Ishikawa (cell line): Measurements from ENCODE around the gene CHD9.

Experiments
- CEBPB ChIP-seq: IDR thresholded peaks from 2 replicates; pipeline ENCODE4 v1.6.1; 2012
- CREB1 ChIP-seq: IDR thresholded peaks from 2 replicates; pipeline ENCODE4 v1.6.1; 2012; ENCODE audit warnings: low read depth
- EGR1 ChIP-seq: IDR thresholded peaks from 2 replicates; pipeline ENCODE4 v1.6.1; 2012
- EP300 ChIP-seq: IDR thresholded peaks from 2 replicates; pipeline ENCODE4 v1.6.1; 2012; ENCODE audit warnings: borderline replicate concordance
- FOXM1 ChIP-seq: IDR thresholded peaks from 2 replicates; pipeline ENCODE4 v1.6.1; 2012; ENCODE audit warnings: low read depth, borderline replicate concordance
- MAX ChIP-seq: IDR thresholded peaks from 2 replicates; pipeline ENCODE4 v1.6.1; 2012
- NFIC ChIP-seq: IDR thresholded peaks from 2 replicates; pipeline ENCODE4 v1.6.1; 2012
- RAD21 ChIP-seq: IDR thresholded peaks from 2 replicates; pipeline ENCODE4 v1.6.1; 2012; ENCODE audit warnings: low read depth
- TAF1 ChIP-seq: IDR thresholded peaks from 2 replicates; pipeline ENCODE4 v1.6.1; 2012; ENCODE audit warnings: low read depth, mild to moderate bottlenecking
- TCF12 ChIP-seq: IDR thresholded peaks from 2 replicates; pipeline ENCODE4 v1.6.1; 2012; ENCODE audit warnings: low read depth
- TEAD4 ChIP-seq: IDR thresholded peaks from 2 replicates; pipeline ENCODE4 v1.6.1; 2012
- USF1 ChIP-seq: IDR thresholded peaks from 2 replicates; pipeline ENCODE4 v1.6.1; 2012
- YY1 ChIP-seq: IDR thresholded peaks from 2 replicates; pipeline ENCODE4 v1.6.1; 2012; ENCODE audit warnings: low read depth
- ZBTB7A ChIP-seq: IDR thresholded peaks from 2 replicates; pipeline ENCODE4 v1.6.1; 2012; ENCODE audit warnings: low read depth
- TF ChIP-seq, protein P1 (sequence below): IDR thresholded peaks from 2 replicates; pipeline ENCODE4 v1.6.1; 2012; ENCODE audit warnings: low read depth, mild to moderate bottlenecking

CHD9 gene

GRCh38 chr16:53053967-53054669 lies 673 bp upstream of the CHD9 start:
- TF ChIP-seq EP300, result no peak

GRCh38 chr16:53055541-53056391 lies 975 bp downstream of the CHD9 start:
- no peak for TF ChIP-seq CEBPB
- no peak for TF ChIP-seq EP300
- no peak for TF ChIP-seq NFIC
- TF ChIP-seq, protein P1, sequence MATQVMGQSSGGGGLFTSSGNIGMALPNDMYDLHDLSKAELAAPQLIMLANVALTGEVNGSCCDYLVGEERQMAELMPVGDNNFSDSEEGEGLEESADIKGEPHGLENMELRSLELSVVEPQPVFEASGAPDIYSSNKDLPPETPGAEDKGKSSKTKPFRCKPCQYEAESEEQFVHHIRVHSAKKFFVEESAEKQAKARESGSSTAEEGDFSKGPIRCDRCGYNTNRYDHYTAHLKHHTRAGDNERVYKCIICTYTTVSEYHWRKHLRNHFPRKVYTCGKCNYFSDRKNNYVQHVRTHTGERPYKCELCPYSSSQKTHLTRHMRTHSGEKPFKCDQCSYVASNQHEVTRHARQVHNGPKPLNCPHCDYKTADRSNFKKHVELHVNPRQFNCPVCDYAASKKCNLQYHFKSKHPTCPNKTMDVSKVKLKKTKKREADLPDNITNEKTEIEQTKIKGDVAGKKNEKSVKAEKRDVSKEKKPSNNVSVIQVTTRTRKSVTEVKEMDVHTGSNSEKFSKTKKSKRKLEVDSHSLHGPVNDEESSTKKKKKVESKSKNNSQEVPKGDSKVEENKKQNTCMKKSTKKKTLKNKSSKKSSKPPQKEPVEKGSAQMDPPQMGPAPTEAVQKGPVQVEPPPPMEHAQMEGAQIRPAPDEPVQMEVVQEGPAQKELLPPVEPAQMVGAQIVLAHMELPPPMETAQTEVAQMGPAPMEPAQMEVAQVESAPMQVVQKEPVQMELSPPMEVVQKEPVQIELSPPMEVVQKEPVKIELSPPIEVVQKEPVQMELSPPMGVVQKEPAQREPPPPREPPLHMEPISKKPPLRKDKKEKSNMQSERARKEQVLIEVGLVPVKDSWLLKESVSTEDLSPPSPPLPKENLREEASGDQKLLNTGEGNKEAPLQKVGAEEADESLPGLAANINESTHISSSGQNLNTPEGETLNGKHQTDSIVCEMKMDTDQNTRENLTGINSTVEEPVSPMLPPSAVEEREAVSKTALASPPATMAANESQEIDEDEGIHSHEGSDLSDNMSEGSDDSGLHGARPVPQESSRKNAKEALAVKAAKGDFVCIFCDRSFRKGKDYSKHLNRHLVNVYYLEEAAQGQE, result no peak
- TF ChIP-seq TAF1, result no peak
- TF ChIP-seq TCF12, result no peak
- TF ChIP-seq YY1, result no peak
- no peak for TF ChIP-seq ZBTB7A
- no peak for TF ChIP-seq CREB1
- TF ChIP-seq RAD21, result no peak
- TF ChIP-seq EGR1, result no peak

DNA sequence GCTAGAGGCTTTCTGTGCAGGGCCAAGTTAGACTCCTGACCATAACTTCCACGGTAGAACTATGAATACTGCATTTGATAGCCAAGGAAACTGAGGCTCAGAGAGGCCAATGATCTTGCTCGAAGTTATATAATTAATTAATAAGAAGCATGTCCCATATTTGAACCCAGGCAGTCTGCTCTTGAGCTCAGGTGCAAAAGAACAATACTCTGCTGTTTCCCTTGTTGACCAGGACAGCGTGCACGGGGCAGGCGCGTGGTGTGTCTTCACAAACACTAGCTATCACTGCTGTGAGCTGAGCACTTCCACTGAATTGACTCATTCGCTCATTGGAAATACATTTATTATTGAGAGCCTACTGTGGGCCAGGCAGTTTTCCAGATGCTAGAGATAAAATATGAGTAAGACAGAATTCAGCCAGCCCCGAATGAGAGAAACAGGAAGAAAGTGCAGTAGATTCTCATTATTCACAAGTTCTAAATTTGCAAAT lies 1.6 kb downstream of the CHD9 start:
- no peak for TF ChIP-seq CEBPB
- TF ChIP-seq RAD21, result no peak
- TF ChIP-seq TAF1, result no peak
- TF ChIP-seq ZBTB7A, result no peak
- TF ChIP-seq NFIC, result no peak
- TF ChIP-seq TCF12, result no peak
- TF ChIP-seq USF1, result no peak
- no peak for TF ChIP-seq YY1
- TF ChIP-seq FOXM1, result no peak

GRCh38 chr16:53057658-53058057 lies 2.9 kb downstream of the CHD9 start:
- TF ChIP-seq CEBPB (no peak), TEAD4 (no peak), TAF1 (no peak)

DNA sequence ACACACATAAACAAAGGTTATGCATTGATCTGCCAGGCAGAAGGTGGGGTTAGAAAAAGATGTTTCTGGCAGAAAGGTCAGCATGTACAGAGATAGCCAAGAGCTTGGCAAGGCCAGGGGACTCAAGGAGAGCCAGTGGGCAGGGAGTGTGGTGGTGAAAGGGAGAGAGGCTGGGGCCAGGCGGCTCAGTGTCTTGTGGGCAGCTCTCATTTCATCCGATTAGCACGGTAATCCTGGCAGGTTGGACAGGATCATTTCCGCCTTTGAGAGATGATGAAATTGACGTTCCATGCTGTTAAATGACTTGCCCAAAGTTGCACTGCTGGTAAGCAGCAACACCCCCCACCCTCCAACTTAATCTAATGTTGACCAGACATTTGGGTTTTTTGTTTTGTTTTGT lies 3.6 kb downstream of the CHD9 start:
- TF ChIP-seq EP300 (no peak), FOXM1 (no peak)

DNA sequence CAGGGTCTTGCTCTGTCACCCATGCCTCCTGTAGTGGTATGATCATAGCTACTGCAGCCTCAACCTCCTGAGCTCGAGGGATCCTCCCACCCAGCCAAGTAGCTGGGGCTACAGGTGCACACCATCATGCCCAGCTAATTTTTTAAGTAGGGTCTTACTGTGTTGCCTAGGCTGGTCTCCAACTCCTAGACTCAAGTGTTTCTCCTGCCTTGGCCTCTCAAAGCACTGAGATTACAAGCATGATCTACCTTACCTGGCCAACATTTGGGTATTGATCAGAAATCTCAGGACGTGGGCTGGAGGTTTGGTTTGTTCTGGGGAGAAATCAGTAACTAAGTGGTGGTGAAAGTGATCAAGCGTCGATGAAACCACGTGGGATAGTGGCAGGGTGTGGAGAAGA lies 4.1 kb downstream of the CHD9 start:
- no peak for TF ChIP-seq EP300
- no peak for TF ChIP-seq FOXM1
- no peak for TF ChIP-seq TCF12
- TF ChIP-seq ZBTB7A, result no peak
- no peak for TF ChIP-seq USF1
- no peak for TF ChIP-seq CREB1
- TF ChIP-seq NFIC, result no peak
- no peak for TF ChIP-seq RAD21

DNA sequence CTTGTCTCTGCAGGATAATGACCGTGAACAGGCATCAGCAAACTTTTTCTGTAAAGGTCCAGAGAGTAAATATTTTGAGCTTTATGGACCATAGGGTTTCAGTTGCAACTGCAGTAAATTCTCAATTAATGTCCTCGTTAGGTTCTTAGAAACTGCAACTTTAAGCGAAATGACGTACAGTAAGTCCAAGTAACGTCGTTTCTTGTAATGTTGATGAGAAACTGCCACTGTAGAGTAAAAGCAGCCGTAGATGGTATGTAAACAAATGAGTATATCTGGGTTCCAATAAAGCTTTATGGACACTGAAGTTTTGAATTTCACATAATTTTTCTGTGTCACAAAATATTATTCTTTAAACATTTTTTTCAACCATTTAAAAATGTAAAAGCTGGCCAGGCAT lies 4.9 kb downstream of the CHD9 start:
- TF ChIP-seq, protein P1, result no peak
- TF ChIP-seq YY1 (no peak), TEAD4 (no peak), RAD21 (no peak), USF1 (no peak), MAX (no peak), ZBTB7A (no peak), TAF1 (no peak), FOXM1 (no peak), EP300 (no peak), EGR1 (no peak), TCF12 (no peak), NFIC (no peak), CREB1 (no peak)
